H9 (cell line): ENCODE results near the gene FABP3. TPM values are rescaled to one million over a fixed set of nuclear protein-coding genes. Genes with fewer than 3 reads are reported as not detected.

Source experiments
- DNase-seq: peaks from one replicate; pipeline ENCODE4 v3.0.0-alpha.2; 2017
- H2AFZ ChIP-seq: one replicate; pipeline ENCODE4 v1.6.1; 2013; ENCODE audit warnings: mild to moderate bottlenecking, low read length, control low read depth, moderate library complexity
- H2AK5ac ChIP-seq: 2 replicates; pipeline ENCODE4 v1.6.1; 2013; ENCODE audit warnings: low read length, control low read depth, mixed read lengths; ENCODE audit not compliant: insufficient read length
- H2BK120ac ChIP-seq: one replicate; pipeline ENCODE4 v1.6.1; 2013; ENCODE audit warnings: low read depth, mild to moderate bottlenecking, low read length, control low read depth, inconsistent platforms; ENCODE audit not compliant: poor library complexity, severe bottlenecking
- H2BK12ac ChIP-seq: 2 replicates; pipeline ENCODE4 v1.6.1; 2013; ENCODE audit warnings: low read length, control low read depth, mixed read lengths, low read depth; ENCODE audit not compliant: insufficient read length
- H2BK15ac ChIP-seq: 2 replicates; pipeline ENCODE4 v1.6.1; 2013; ENCODE audit warnings: low read depth, low read length, control low read depth
- H2BK20ac ChIP-seq: one replicate; pipeline ENCODE4 v1.6.1; 2013; ENCODE audit warnings: low read depth, mild to moderate bottlenecking, low read length, control low read depth, inconsistent platforms; ENCODE audit not compliant: poor library complexity, severe bottlenecking
- H2BK5ac ChIP-seq: 2 replicates; pipeline ENCODE4 v1.6.1; 2013; ENCODE audit warnings: low read length, control low read depth, mixed read lengths; ENCODE audit not compliant: insufficient read length
- H3K14ac ChIP-seq: 2 replicates; pipeline ENCODE4 v1.6.1; 2013; ENCODE audit warnings: low read length, control low read depth; ENCODE audit not compliant: insufficient read depth
- H3K18ac ChIP-seq: 2 replicates; pipeline ENCODE4 v1.6.1; 2013; ENCODE audit warnings: low read depth, mild to moderate bottlenecking, mixed read lengths, low read length, control low read depth; ENCODE audit not compliant: insufficient read length
- H3K23ac ChIP-seq: 2 replicates; pipeline ENCODE4 v1.6.1; 2013; ENCODE audit warnings: low read length, control low read depth, mixed read lengths, low read depth; ENCODE audit not compliant: insufficient read length
- H3K23me2 ChIP-seq: 2 replicates; pipeline ENCODE4 v1.6.1; 2013; ENCODE audit warnings: low read depth, mild to moderate bottlenecking, mixed read lengths, low read length, control low read depth; ENCODE audit not compliant: insufficient read length, poor library complexity, severe bottlenecking
- H3K27ac ChIP-seq: 2 replicates; pipeline ENCODE4 v1.5.1; 2013; ENCODE audit warnings: low read length, control low read depth, mixed read lengths, low read depth; ENCODE audit not compliant: insufficient read length
- H3K27me3 ChIP-seq: 2 replicates; pipeline ENCODE4 v1.6.1; 2013; ENCODE audit warnings: low read length, control low read depth, inconsistent platforms; ENCODE audit not compliant: insufficient read depth
- H3K4ac ChIP-seq: 2 replicates; pipeline ENCODE4 v1.6.1; 2013; ENCODE audit warnings: low read depth, mild to moderate bottlenecking, control low read depth, inconsistent platforms, low read length, moderate library complexity
- H3K4me1 ChIP-seq: 2 replicates; pipeline ENCODE4 v1.6.1; 2013; ENCODE audit warnings: low read length, control low read depth, inconsistent platforms; ENCODE audit not compliant: insufficient read depth
- H3K4me2 ChIP-seq: 2 replicates; pipeline ENCODE4 v1.6.1; 2013; ENCODE audit warnings: low read length, control low read depth, mixed read lengths; ENCODE audit not compliant: insufficient read length, insufficient read depth
- H3K56ac ChIP-seq: 2 replicates; pipeline ENCODE4 v1.6.1; 2013; ENCODE audit warnings: low read depth, mild to moderate bottlenecking, mixed read lengths, low read length, control low read depth; ENCODE audit not compliant: insufficient read length
- H3K79me1 ChIP-seq: 2 replicates; pipeline ENCODE4 v1.6.1; 2013; ENCODE audit warnings: low read depth, mild to moderate bottlenecking, moderate library complexity, low read length, control low read depth, inconsistent platforms; ENCODE audit not compliant: insufficient read depth, poor library complexity, severe bottlenecking
- H3K79me2 ChIP-seq: 2 replicates; pipeline ENCODE4 v1.6.1; 2013; ENCODE audit warnings: low read length, control low read depth, inconsistent platforms; ENCODE audit not compliant: insufficient read depth
- H3K9ac ChIP-seq: 2 replicates; pipeline ENCODE4 v1.6.1; 2013; ENCODE audit warnings: low read length, control low read depth, mixed read lengths; ENCODE audit not compliant: insufficient read length; ENCODE audit errors: extremely low read depth
- H3K9me3 ChIP-seq: one replicate; pipeline ENCODE4 v1.6.1; 2013; ENCODE audit warnings: low read depth, low read length, inconsistent platforms; ENCODE audit not compliant: control insufficient read depth
- H3T11ph ChIP-seq: one replicate; pipeline ENCODE4 v1.6.1; 2013; ENCODE audit warnings: mild to moderate bottlenecking, low read length, control low read depth, inconsistent platforms
- H4K20me1 ChIP-seq: one replicate; pipeline ENCODE4 v1.6.1; 2013; ENCODE audit not compliant: control insufficient read depth, insufficient read length, insufficient read depth
- H4K5ac ChIP-seq: 2 replicates; pipeline ENCODE4 v1.6.1; 2013; ENCODE audit warnings: low read depth, mild to moderate bottlenecking, mixed read lengths, low read length, control low read depth; ENCODE audit not compliant: insufficient read length
- H4K8ac ChIP-seq: replicated peaks from 2 replicates; pipeline ENCODE4 v1.6.1; 2013; ENCODE audit warnings: low read length, control low read depth, mixed read lengths, low read depth; ENCODE audit not compliant: insufficient read length
- H4K91ac ChIP-seq: 2 replicates; pipeline ENCODE4 v1.6.1; 2013; ENCODE audit warnings: low read depth, mild to moderate bottlenecking, moderate library complexity, mixed read lengths, low read length, control low read depth; ENCODE audit not compliant: insufficient read length
- H3K27ac Mint-ChIP-seq, 3 experiments: 2 replicates in 2 of 3; 3 replicates in 1 of 3; pipeline ENCODE4 v1.8.0; 2020 to 2021; ENCODE audit warnings: mixed read lengths in 3 of 3, mild to moderate bottlenecking in 1 of 3, moderate library complexity in 1 of 3
- H3K27me3 Mint-ChIP-seq: 2 replicates; pipeline ENCODE4 v1.8.0; 2021; ENCODE audit warnings: low read depth, mild to moderate bottlenecking, moderate library complexity, mixed read lengths
- H3K36me3 Mint-ChIP-seq, 3 experiments: 2 replicates in 2 of 3; 3 replicates in 1 of 3; pipeline ENCODE4 v1.8.0; 2020 to 2021; ENCODE audit warnings: low read depth in 3 of 3, mixed read lengths in 3 of 3; ENCODE audit not compliant: insufficient read depth in 1 of 3
- H3K4me1 Mint-ChIP-seq, 2 experiments: 2 replicates each; pipeline ENCODE4 v1.8.0; 2020; ENCODE audit warnings: mixed read lengths in 2 of 2
- H3K4me3 Mint-ChIP-seq, 2 experiments: 2 replicates in 1 of 2; 3 replicates in 1 of 2; pipeline ENCODE4 v1.8.0; 2020 to 2021; ENCODE audit warnings: mild to moderate bottlenecking in 2 of 2, mixed read lengths in 2 of 2, moderate library complexity in 1 of 2
- H3K9me3 Mint-ChIP-seq, 2 experiments: 2 replicates in 1 of 2; 3 replicates in 1 of 2; pipeline ENCODE4 v1.8.0; 2020; ENCODE audit warnings: mild to moderate bottlenecking in 2 of 2, mixed read lengths in 2 of 2, moderate library complexity in 1 of 2
- WGBS: extraction: QIAGEN DNeasy Blood & Tissue Kit; methylation state at CpG from one replicate; pipeline ENCODE4 v1.1.7; 2013; ENCODE audit warnings: missing lambda C conversion rate, low lambda C conversion rate, mixed read lengths; ENCODE audit not compliant: insufficient read length; ENCODE audit errors: extremely low coverage; 5-methylcytosine and 5-hydroxymethylcytosine counted together
- total RNA-seq: library from RNA; stranded (reverse); gene quantifications from 2 replicates; pipeline ENCODE4 v1.2.1, GENCODE V29; 2021
- TF ChIP-seq, protein P1 (sequence below): fragments of 200-600 bp; sonication (generic); conservative IDR thresholded peaks from 3 replicates; pipeline ENCODE4 v1.8.0; 2021; ENCODE audit warnings: antibody characterized with exemption, mild to moderate bottlenecking

Gene FABP3
- total RNA-seq, 1 experiment from 2014 or later: 9.0 TPM

GRCh38 chr1:31366796-31367195 is 6.1 kb downstream of the FABP3 start:
- TF ChIP-seq, protein P1, sequence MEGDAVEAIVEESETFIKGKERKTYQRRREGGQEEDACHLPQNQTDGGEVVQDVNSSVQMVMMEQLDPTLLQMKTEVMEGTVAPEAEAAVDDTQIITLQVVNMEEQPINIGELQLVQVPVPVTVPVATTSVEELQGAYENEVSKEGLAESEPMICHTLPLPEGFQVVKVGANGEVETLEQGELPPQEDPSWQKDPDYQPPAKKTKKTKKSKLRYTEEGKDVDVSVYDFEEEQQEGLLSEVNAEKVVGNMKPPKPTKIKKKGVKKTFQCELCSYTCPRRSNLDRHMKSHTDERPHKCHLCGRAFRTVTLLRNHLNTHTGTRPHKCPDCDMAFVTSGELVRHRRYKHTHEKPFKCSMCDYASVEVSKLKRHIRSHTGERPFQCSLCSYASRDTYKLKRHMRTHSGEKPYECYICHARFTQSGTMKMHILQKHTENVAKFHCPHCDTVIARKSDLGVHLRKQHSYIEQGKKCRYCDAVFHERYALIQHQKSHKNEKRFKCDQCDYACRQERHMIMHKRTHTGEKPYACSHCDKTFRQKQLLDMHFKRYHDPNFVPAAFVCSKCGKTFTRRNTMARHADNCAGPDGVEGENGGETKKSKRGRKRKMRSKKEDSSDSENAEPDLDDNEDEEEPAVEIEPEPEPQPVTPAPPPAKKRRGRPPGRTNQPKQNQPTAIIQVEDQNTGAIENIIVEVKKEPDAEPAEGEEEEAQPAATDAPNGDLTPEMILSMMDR: no peak
- H3K27ac ChIP-seq: no peak overlapping the region
- H2BK20ac ChIP-seq: no peak overlapping the region
- H3K9me3 ChIP-seq: no peaks in the 10 kb centered on the region
- H2BK15ac ChIP-seq: no peak overlapping the region
- H2BK120ac ChIP-seq: no peak overlapping the region
- H3K4me1 ChIP-seq: peaks cover 3% of the 10 kb centered on the region; the same call in 1 of the 2 replicates
- peak overlapping the region in 2 of 3 experiments; percentile 89 to 93; a peak in 4 of 7 replicates for H3K27ac Mint-ChIP-seq
- no peak overlapping the region for H4K5ac ChIP-seq
- H2AFZ ChIP-seq: no peak overlapping the region
- H3K4ac ChIP-seq: no peak overlapping the region
- WGBS: no CpG with 5 or more reads among the region's 2 CpGs
- no peaks in the 10 kb centered on the region for H3K23me2 ChIP-seq
- no peak for DNase-seq
- H3K56ac ChIP-seq: no peak overlapping the region
- H4K20me1 ChIP-seq: no peaks in the 10 kb centered on the region
- H3K14ac ChIP-seq: no peak overlapping the region
- H2BK12ac ChIP-seq: no peak overlapping the region
- H3K23ac ChIP-seq: no peak overlapping the region
- no peak overlapping the region for H2AK5ac ChIP-seq
- H3K27me3 ChIP-seq: no peaks in the 10 kb centered on the region
- H2BK5ac ChIP-seq: no peak overlapping the region
- H3K18ac ChIP-seq: no peak overlapping the region
- peak overlapping the region in 1 of 2 experiments; percentile 13; a peak in 1 of 5 replicates for H3K4me3 Mint-ChIP-seq
- H4K8ac ChIP-seq: no peak overlapping the region
- no peak overlapping the region for H4K91ac ChIP-seq
- peaks cover 4% of the 10 kb centered on the region for H3K27me3 Mint-ChIP-seq
- H3K4me1 Mint-ChIP-seq: peaks cover 24 to 39% of the 10 kb centered on the region in 2 experiments
- H3K36me3 Mint-ChIP-seq: peaks cover 19 to 39% (median 26%) of the 10 kb centered on the region in 3 experiments; a peak in 6 of 7 replicates
- no peaks in the 10 kb centered on the region for H3K9me3 Mint-ChIP-seq
- no peak overlapping the region for H3T11ph ChIP-seq
- no peak overlapping the region for H3K9ac ChIP-seq
- H3K4me2 ChIP-seq: no peak overlapping the region
- H3K79me2 ChIP-seq: no peaks in the 10 kb centered on the region
- no peaks in the 10 kb centered on the region for H3K79me1 ChIP-seq
